Endothelial cell of umbilical vein (primary cell): ENCODE data around the gene CD300LB. TPM values are rescaled to one million over a fixed set of nuclear protein-coding genes. Genes with fewer than 3 reads are reported as not detected.

Source experiments
- BruUV-seq: library from RNA; stranded (reverse); fragments of 400-500 nt; replicated peaks from 2 replicates; lab custom pipeline; 2021; lab: Mats Ljungman, UMichigan
- CTCF ChIA-PET: fragments of 300-600, 350-600 bp; sonication (Branson Sonifier 250); formaldehyde crosslinking; loops from one replicate; lab custom pipeline; 2021; ENCODE audit warnings: antibody characterized with exemption, inconsistent platforms; lab: Charles Lee
- POLR2A ChIA-PET: fragments of 300-600, 350-600 bp; sonication (Branson Sonifier 250); formaldehyde crosslinking; loops from one replicate; lab custom pipeline; 2021; ENCODE audit warnings: antibody characterized with exemption, inconsistent platforms; lab: Charles Lee
- DNase-seq: peaks from one replicate; pipeline ENCODE4 v3.0.0-alpha.2; 2011; ENCODE audit warnings: low read depth, low spot score
- FAIRE-seq: peaks from 2 replicates; lab custom pipeline; 2011; peaks lifted over from hg19 to GRCh38; lab: Jason Lieb, UNC
- H2AFZ ChIP-seq: 2 replicates; pipeline ENCODE4 v1.6.0; 2012; ENCODE audit warnings: low read depth, low read length, control low read depth, inconsistent platforms
- H3K27ac ChIP-seq: 2 replicates; pipeline ENCODE4 v1.5.1; 2011; ENCODE audit warnings: low read depth, mild to moderate bottlenecking, control low read depth, low read length, moderate library complexity; ENCODE audit not compliant: insufficient read depth
- H3K27me3 ChIP-seq, 2 experiments: 2 replicates each; pipeline versions ENCODE4 v1.6.0 to v1.6.1; 2011; ENCODE audit warnings: low read length in 2 of 2, mixed read lengths in 1 of 2; ENCODE audit not compliant: control insufficient read depth in 2 of 2, insufficient read depth in 2 of 2
- H3K36me3 ChIP-seq, 2 experiments: 2 replicates in 1 of 2; 3 replicates in 1 of 2; pipeline ENCODE4 v1.5.1; 2011; ENCODE audit warnings: low read length in 2 of 2, mild to moderate bottlenecking in 1 of 2, moderate library complexity in 1 of 2; ENCODE audit not compliant: control insufficient read depth in 2 of 2, insufficient read depth in 2 of 2; ENCODE audit errors: extremely low read depth in 1 of 2
- H3K4me1 ChIP-seq: 3 replicates; pipeline ENCODE4 v1.5.1; 2011; ENCODE audit warnings: mild to moderate bottlenecking, low read length; ENCODE audit not compliant: control insufficient read depth, insufficient read depth; ENCODE audit errors: extremely low read depth
- H3K4me2 ChIP-seq: 2 replicates; pipeline ENCODE4 v1.6.1; 2011; ENCODE audit warnings: low read length, control low read depth, mixed read lengths; ENCODE audit not compliant: insufficient read depth
- H3K4me3 ChIP-seq, 3 experiments: fragments of 200-600 bp in 1 of 3; sonication (generic), shearing (Covaris generic) in 1 of 3; replicated peaks in 1 of 3; 2 replicates each; pipeline ENCODE4 v1.5.1; 2011 to 2016; ENCODE audit warnings: control low read depth in 3 of 3, low read length in 3 of 3, mild to moderate bottlenecking in 2 of 3, inconsistent platforms in 1 of 3, low read depth in 1 of 3, moderate library complexity in 1 of 3; ENCODE audit not compliant: insufficient read depth in 1 of 3
- H3K79me2 ChIP-seq: 2 replicates; pipeline ENCODE4 v1.6.0; 2012; ENCODE audit warnings: low read length, inconsistent platforms; ENCODE audit not compliant: control insufficient read depth, insufficient read depth
- H3K9ac ChIP-seq: replicated peaks from 2 replicates; pipeline ENCODE3; 2011; ENCODE audit warnings: low read length, control low read depth; ENCODE audit not compliant: insufficient read depth; ENCODE audit errors: extremely low read depth
- H3K9me1 ChIP-seq: replicated peaks from 3 replicates; pipeline ENCODE4 v1.6.0; 2011; ENCODE audit warnings: mild to moderate bottlenecking, low read length; ENCODE audit not compliant: control insufficient read depth, insufficient read depth; ENCODE audit errors: extremely low read depth
- H3K9me3 ChIP-seq: replicated peaks from 2 replicates; pipeline ENCODE4 v1.5.1; 2012; ENCODE audit warnings: low read length, inconsistent platforms; ENCODE audit not compliant: control insufficient read depth, insufficient read depth
- H4K20me1 ChIP-seq: replicated peaks from 2 replicates; pipeline ENCODE3; 2011; ENCODE audit warnings: mild to moderate bottlenecking, low read length; ENCODE audit not compliant: control insufficient read depth, insufficient read depth; ENCODE audit errors: extremely low read depth
- CTCF ChIP-seq, 2 donors: IDR thresholded peaks; 1 replicate in 1 of 2; 2 replicates in 1 of 2; pipeline ENCODE4 v1.5.1; 2011; ENCODE audit warnings: low read length in 2 of 2, mild to moderate bottlenecking in 2 of 2, moderate library complexity in 2 of 2, control low read depth in 1 of 2, inconsistent platforms in 1 of 2, low read depth in 1 of 2; ENCODE audit not compliant: insufficient read depth in 1 of 2; ENCODE audit errors: extremely low read depth in 1 of 2
- EZH2 ChIP-seq: IDR thresholded peaks from 2 replicates; pipeline ENCODE4 v1.6.1; 2012; ENCODE audit warnings: borderline replicate concordance, low read depth, mild to moderate bottlenecking, moderate library complexity, low read length, inconsistent platforms; ENCODE audit not compliant: severe bottlenecking
- FOS ChIP-seq: IDR thresholded peaks from 2 replicates; pipeline ENCODE4 v1.6.1; 2011; ENCODE audit warnings: mild to moderate bottlenecking, low read length, moderate library complexity, borderline replicate concordance; ENCODE audit not compliant: insufficient read depth
- GATA2 ChIP-seq: IDR thresholded peaks from 2 replicates; pipeline ENCODE4 v1.7.0; 2011; ENCODE audit warnings: low read depth, mild to moderate bottlenecking, moderate library complexity, mixed read lengths, low read length; ENCODE audit not compliant: insufficient read length, insufficient read depth
- JUN ChIP-seq: IDR thresholded peaks from 2 replicates; pipeline ENCODE4 v1.6.1; 2011; ENCODE audit warnings: borderline replicate concordance, low read depth; ENCODE audit not compliant: insufficient read length, insufficient read depth
- MAX ChIP-seq: IDR thresholded peaks from 2 replicates; pipeline ENCODE4 v1.6.1; 2011; ENCODE audit not compliant: insufficient read depth, insufficient read length
- MYC ChIP-seq: IDR thresholded peaks from one replicate; pipeline ENCODE4 v1.6.1; 2011; ENCODE audit warnings: mild to moderate bottlenecking, low read depth, low read length
- POLR2AphosphoS5 ChIP-seq: IDR thresholded peaks from 2 replicates; pipeline ENCODE4 v1.6.1; 2012; ENCODE audit warnings: low read depth, mild to moderate bottlenecking, control low read depth, low read length, moderate library complexity; ENCODE audit not compliant: insufficient read depth
- dilution Hi-C: fragments of 300-500 bp; cut with MboI; formaldehyde crosslinking; loops from one replicate; pipeline ENCODE4 v1.15.0; 2019; ENCODE audit warnings: low sequenced_read_pairs; ENCODE audit not compliant: extremely low pct_ligation_motif_present
- intact Hi-C: fragments of 100-400 bp; cut with micrococcal nuclease; formaldehyde crosslinking; loops from one replicate; pipeline ENCODE4 v1.10.0; 2022
- polyA plus RNA-seq, 4 experiments: library from polyadenylated mRNA; depleted of rRNA in 3 of 4; stranded (reverse) in 3 of 4; unstranded in 1 of 4; fragments of >200 nt; gene quantifications; 2 replicates each; pipeline versions ENCODE4 v1.2.1 to v1.2.3, GENCODE V29; 2011 to 2012; ENCODE audit warnings: missing spikeins in 1 of 4
- total RNA-seq: library from RNA; stranded (reverse); gene quantifications from 2 replicates; pipeline ENCODE4 v1.2.3, GENCODE V29; 2021

The CD300LB gene
- total and polyA plus RNA-seq, 2 donors (not counting 3 experiments of a cell fraction or from before 2014, with no cell fraction given): not detected

- CTCF ChIA-PET: no interaction called here
Observed at GRCh38 chr17:74554909-74555308, 23.6 kb upstream of the CD300LB start.

More at GRCh38 chr17:74554909-74555308, 23.6 kb upstream of the CD300LB start:
- DNase-seq (no peak), FAIRE-seq (no peak)
- POLR2A ChIA-PET: no interaction called here
- no peak overlapping the region for H3K4me2 ChIP-seq
- H3K9me1 ChIP-seq: no peaks in the 10 kb centered on the region
- H3K79me2 ChIP-seq: no peaks in the 10 kb centered on the region
- H3K9ac ChIP-seq: no peak overlapping the region
- H4K20me1 ChIP-seq: no peaks in the 10 kb centered on the region
- no peaks in the 10 kb centered on the region for H3K4me1 ChIP-seq
- no TSS peak for BruUV-seq
- no peak for TF ChIP-seq JUN
- no peak for TF ChIP-seq MYC
- TF ChIP-seq FOS: no peak
- no peak for TF ChIP-seq POLR2AphosphoS5
- TF ChIP-seq MAX: no peak
- no peak for TF ChIP-seq EZH2
- TF ChIP-seq GATA2: no peak
- TF ChIP-seq CTCF (IDR thresholded peaks at IDR 0.05; ENCODE audit: extremely low read depth in 1 of 2, insufficient read depth in 1 of 2, low read depth in 1 of 2, low read length in 2 of 2): no peak
- dilution Hi-C loops (no loop called here), intact Hi-C loops (no loop called here)
- H3K4me3 ChIP-seq: no peak overlapping the region
- H3K9me3 ChIP-seq: no peaks in the 10 kb centered on the region
- H2AFZ ChIP-seq: no peak overlapping the region
- no peak overlapping the region for H3K27ac ChIP-seq
- no peaks in the 10 kb centered on the region for H3K36me3 ChIP-seq
- H3K27me3 ChIP-seq: no peaks in the 10 kb centered on the region
